ENCODE results near the gene IL17D.

DNA sequence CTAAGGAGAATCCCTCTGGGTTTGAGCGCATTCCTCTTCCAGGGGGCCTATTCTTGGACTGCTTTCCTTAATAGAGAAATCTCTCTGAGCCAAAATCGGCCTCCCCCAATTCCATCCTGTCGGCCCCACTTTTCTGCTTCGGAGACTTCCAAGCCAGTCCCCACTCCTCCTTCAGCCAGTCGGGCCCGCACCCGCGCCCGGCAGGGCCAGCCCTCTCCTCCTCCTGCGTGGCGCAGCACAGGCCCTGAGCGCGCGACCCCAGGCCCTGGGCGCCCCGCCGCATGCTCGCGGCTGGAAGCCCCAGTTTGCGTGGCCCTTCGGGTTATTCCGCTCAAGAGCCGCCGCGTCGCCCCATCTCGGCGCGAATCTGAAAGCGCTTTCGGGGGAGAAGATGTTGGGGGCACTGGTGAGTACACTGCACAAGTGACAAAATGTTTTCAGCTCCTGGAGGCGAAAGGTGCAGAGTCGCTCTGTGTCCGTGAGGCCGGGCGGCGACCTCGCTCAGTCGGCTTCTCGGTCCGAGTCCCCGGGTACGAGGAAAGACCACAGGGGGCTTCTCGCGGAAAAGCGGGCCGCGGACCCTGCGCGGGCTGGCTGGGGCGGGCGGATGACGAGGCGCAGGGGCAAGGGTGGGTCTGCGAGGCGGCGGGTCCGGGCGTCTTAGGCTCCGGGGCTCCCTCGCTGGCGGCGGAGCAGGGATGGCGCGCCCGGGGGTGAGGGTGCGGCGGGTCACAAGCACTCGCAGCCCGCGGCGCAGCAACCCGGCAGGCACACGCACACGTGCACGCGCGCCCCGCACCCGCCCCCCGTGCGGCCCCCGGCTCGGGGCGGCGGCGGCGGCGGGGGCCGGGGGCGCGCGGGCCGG, at the start of gene IL17D:
- TF ChIP-seq, protein P1, sequence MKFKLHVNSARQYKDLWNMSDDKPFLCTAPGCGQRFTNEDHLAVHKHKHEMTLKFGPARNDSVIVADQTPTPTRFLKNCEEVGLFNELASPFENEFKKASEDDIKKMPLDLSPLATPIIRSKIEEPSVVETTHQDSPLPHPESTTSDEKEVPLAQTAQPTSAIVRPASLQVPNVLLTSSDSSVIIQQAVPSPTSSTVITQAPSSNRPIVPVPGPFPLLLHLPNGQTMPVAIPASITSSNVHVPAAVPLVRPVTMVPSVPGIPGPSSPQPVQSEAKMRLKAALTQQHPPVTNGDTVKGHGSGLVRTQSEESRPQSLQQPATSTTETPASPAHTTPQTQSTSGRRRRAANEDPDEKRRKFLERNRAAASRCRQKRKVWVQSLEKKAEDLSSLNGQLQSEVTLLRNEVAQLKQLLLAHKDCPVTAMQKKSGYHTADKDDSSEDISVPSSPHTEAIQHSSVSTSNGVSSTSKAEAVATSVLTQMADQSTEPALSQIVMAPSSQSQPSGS (CRISPR knock-in tag; IDR thresholded peaks at IDR 0.05; ENCODE audit: borderline replicate concordance, low read depth): no peak
- TF ChIP-seq TP53 (CRISPR knock-in tag; IDR thresholded peaks at IDR 0.05): no peak
- no peak for TF ChIP-seq CTCF (IDR thresholded peaks at IDR 0.05)
